ENCODE measurements around the gene C1orf216.
"Not testable (repeated sequence)": the region's sequence is repeated elsewhere in the genome, so short reads cannot be mapped to it uniquely, and the experiment has no call there.

Gene C1orf216, protein sequence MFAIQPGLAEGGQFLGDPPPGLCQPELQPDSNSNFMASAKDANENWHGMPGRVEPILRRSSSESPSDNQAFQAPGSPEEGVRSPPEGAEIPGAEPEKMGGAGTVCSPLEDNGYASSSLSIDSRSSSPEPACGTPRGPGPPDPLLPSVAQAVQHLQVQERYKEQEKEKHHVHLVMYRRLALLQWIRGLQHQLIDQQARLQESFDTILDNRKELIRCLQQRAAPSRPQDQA

DNA sequence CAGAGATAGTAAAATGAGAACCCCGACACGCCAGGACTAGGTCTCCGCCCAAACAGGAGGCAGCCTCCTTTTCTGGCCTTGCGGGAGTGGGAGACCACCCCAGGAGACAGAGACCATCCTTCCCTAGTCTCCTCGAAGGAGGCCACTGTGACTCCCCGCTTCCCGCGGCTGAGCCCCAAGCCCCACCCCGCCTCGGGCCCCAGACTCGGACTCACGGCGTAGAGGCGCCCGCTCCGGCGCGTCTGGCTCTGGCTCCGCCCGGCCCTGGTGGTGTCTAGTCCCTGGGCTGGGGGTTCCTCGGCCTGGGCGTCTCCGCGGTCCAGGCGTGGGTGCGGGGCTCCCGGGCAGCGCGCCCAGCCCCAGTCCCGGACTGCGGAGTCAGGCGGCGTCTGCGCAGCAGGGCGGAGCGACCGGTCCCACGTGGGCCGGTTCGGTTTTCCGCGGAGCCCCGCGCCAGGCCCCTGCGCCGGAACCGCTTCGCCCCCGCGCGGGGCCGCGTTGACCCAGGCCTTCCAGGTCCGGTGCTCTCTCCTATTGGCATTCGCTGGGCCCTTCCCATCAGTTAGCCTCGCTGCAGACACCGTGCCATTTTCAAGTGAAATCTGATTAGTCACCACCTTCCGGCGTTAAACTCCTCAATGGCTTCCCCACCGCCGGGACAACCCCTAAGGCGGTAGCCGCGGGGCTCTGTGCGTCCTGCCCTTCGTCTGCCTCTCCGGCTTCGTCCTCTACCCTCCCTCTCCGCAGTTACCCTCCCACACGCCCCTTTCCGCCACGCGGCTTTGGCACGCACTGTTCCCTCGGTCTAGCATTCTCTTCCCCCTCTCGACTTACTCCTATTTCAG lies at the start of gene C1orf216:
C1orf216 (minus strand) TSS at position 393 of the 845 bp plus-strand sequence. CDS start 2,563 bp downstream, outside the sequence.
- DNase-seq = peak; percentile 90
- in situ Hi-C loops (cut with MboI; ENCODE audit: low pct_unique_long_range_greater_than_20kb, low sequenced_read_pairs) = loop anchor here (10.0 kb wide), 1 partner anchor 154 kb away; no protein-coding TSS in a partner anchor

DNA sequence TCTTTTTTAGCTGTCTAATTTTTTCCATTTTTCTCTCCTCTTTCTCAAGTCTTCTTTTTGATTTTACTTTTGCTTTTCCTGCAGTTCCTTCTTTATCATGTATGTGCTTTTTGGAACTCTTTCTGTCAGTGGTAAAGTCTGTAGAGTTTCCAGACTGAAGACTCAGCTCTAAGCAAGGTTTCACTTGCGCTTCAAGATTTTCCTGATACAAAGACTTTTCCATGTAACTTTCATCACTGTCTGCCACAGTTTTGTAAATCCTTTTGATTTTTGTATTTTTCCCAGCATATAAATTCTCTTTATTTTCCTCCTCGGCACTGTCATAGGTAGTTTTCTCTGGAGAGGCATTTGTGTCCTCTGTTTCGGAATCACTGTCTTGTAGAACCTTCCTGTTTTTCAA lies 45.6 kb upstream of the C1orf216 start:
- DNase-seq = no peak
- in situ Hi-C loops (cut with MboI; ENCODE audit: low pct_unique_long_range_greater_than_20kb, low sequenced_read_pairs) = no loop called here

DNA sequence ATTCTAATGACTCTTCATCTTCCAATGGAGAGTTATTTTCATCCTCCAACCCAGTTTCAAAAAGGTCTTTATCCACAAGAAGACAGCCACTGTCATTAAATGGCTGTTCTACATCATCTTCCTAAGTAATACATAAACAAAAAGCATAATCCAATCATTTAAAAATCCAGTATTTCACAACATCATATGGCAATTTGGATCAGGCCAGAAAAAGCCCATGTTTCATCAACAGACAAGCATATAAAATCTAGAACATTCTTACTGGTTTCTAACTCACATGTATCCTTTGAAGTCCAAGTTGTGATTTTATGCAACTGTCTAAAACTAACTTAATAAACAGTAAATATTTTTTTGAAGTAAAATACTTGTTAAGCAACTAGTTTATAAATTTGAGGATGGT lies 44.5 kb upstream of the C1orf216 start:
- in situ Hi-C loops (cut with MboI; ENCODE audit: low pct_unique_long_range_greater_than_20kb, low sequenced_read_pairs) = no loop called here
- DNase-seq = no peak

DNA sequence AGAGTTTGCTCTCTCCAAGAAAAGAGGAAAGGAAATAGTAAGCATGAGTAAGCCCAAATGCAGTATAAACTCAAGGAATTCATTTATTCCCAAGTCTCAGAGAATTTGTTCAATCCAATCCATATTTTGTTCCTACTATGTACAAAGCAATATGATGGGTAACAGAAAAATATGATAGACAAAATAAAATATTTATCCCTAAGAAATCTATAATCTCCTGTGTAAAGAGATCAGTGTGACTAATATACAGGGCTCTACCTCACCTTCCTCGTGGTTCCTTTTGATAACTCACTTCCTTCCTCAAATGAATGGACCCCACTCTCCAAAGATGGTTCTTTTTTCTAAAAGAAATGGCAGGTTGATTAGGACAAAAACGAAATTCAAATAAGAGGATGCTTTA lies 43.5 kb upstream of the C1orf216 start:
- DNase-seq = peak; percentile 8
- in situ Hi-C loops (cut with MboI; ENCODE audit: low pct_unique_long_range_greater_than_20kb, low sequenced_read_pairs) = no loop called here

DNA sequence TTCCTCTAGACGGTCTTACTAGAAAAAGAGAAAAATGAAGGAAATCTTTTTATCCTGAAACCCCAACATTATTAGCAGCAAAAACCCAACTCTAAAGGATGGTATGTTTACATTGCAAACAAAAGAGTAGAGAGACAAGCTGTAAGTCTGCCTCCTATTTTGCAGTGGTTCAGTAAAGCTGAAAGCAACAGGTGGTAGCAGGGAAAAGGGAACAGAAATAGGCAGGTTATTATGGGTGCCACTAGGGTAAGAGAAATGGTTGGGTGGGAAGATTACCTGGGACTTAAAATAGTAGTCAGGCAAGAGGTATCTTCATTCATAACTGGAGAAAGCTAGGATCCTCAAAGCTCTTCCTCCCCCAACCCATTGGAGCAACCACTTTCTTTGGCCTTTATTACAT lies 37.4 kb upstream of the C1orf216 start:
- in situ Hi-C loops (cut with MboI; ENCODE audit: low pct_unique_long_range_greater_than_20kb, low sequenced_read_pairs) = no loop called here
- no peak for DNase-seq

DNA sequence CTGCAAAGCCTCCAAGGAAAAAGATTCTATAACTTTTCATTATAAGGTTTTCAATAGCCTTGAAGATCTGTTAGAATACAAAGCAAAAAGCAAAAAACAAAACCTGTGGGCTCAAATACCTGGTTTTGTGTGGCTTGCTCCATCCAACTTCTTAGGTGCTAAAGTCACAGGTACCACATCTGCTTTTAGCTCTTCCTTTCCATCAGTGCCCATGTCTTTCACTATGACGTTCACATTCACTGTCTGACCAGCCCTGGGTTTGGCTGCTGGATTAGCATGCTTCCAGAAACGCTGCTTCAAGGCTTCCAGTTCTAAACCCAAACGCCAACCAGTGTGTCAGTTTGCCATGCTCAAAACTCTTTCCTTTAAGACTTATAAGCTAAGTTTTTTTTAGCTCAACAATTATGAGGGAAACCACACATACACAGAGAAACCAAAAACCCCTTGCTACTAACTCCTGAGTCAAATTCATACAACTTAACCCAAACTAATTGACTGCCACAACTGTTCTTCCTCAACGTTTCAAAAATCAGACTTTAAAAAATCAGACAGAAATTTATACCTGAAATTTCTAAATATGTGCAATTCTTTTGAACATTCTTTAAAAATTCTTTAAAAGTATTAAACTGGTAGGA lies 35.1 kb upstream of the C1orf216 start:
- DNase-seq = no peak
- in situ Hi-C loops (cut with MboI; ENCODE audit: low pct_unique_long_range_greater_than_20kb, low sequenced_read_pairs) = no loop called here

DNA sequence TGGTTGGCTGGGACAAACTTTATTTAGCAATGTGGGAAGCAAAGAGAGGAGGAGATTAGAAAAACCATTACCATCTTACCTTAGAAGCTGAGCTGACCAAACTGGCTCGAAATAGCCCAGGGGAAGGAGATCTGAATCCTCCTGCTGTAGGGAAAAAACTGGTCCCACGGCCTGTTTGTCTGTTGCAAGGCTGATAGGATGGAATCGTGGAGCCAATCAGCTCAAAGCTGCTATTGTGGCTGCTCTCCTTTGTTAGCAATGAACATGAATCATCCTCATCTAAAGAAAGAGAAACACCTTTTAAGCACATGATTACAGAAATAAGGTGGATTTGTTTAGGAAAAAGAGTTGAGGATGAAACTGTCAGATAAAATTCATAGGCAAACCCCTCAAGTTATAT lies 29.6 kb upstream of the C1orf216 start:
- no peak for DNase-seq
- in situ Hi-C loops (cut with MboI; ENCODE audit: low pct_unique_long_range_greater_than_20kb, low sequenced_read_pairs) = no loop called here

DNA sequence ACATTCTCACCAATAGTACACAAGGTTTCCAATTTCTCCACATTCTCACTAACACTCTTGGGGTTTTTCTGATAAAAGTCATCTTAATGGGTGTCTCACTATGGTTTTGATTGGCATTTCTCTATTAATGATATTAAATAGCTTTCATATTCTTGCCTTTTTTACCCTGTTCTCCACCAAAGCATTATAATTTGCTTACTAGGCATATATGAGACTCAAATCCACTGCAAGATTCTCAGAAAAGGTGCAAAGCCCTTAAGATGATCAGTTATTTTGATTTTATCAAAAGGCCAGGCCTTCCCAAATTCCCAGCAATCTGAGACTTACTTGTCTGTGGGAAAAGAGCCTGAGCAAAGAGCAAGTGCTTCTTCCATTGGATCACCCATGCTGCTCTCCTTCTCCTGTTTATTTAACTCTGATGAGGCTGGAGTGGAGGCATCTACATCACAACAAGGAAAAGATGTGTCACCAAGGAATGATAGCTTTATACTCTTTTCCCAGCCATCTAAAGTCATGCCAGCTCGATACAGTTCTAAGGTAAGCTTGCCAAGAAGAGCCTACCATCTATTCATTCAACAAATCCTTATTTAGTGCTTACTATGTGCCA lies 26.5 kb upstream of the C1orf216 start:
- in situ Hi-C loops (cut with MboI; ENCODE audit: low pct_unique_long_range_greater_than_20kb, low sequenced_read_pairs) = no loop called here
- DNase-seq = no peak

DNA sequence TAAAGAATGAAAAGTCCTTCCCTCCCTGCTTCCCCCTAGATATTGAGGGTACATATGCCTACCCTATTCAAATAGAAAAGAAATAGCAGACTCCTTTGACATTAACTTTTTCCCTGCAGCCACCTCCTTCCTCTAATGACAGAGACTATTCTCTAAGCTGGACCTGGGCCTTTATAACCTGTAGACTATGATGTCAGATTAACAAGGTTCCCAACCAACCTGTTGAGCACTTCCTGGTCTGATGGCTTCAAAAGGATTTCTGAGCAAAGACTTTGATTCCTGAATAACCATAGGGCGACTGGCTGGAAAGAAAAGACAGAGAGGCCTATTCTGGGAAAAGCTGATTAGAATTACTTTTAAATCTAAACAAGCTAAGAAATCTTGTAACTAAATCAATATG lies 18.4 kb upstream of the C1orf216 start:
- in situ Hi-C loops (cut with MboI; ENCODE audit: low pct_unique_long_range_greater_than_20kb, low sequenced_read_pairs) = no loop called here
- no peak for DNase-seq

DNA sequence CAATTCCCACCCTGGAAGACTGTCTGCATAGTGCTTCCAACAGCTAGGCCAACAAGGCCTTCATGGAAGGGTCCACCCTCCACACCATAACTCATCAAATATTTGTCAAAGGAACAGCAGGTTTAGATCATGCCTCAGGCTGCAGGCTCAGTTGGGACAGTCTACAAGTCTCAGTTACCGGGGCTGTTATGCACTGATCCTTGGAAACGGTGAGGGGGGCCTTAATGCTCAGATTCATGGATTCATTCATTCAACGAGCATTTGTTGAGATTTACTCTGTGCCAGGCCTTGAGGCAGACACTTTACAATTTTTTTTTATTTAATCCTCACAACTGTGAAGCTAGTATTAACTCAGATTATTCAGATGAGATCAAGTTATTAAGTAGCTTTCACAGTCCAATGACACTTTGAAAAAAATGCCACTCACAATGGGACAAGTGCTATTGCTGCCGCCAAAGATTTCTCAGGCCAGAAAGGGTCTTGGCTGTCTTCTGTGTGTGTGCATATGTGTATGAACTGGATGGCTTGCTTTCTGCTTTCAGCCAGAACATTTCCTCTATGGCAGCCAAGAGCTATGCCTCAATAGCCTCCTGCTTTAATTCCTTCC lies 8.9 kb upstream of the C1orf216 start:
- in situ Hi-C loops (cut with MboI; ENCODE audit: low pct_unique_long_range_greater_than_20kb, low sequenced_read_pairs) = no loop called here
- no peak for DNase-seq

DNA sequence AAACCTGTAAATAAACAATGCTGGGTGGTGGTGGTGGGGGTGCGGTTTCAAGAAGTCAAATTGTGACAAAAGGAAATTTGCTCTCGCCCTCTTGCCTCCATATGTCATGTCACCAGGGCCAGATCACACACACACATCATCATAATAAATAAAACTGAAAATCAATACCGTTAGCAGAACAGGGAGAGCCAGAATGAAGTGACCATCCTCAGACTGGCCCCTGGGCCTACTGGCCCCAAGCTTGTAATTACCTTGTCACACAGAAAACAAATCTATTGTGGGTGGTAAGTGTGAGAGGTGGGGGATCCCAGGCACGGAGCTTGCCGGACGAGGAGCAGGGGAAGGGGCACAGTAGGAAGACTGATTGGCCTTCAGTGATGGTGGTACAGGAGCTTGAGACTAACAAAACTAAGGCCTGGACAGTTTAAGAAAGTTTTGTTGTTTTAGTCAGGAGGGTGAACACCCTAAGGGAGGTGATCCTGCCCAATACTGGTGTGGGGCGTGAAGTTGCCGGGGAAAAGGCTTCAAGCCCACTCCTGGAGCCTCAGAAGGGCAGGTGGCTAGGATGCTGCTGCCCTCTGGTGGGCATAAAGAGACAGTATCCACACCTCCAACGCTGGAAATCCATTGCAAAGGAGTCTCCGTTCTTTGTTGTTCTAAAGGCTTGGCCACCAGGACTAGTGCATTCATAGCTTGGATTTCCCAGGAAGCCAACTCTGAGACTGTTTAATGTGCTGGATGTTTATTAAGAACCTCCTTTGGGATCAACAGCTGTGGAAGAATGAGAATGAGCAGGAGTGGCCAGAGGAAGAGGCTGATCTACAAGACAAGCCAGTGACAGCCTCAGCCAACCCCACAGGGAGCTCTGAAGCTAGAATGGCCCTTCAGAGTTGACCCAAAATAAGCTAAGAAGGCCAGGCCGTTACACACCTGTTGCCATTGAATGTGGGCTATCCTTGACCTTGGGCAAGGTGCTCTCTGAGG lies 8.1 kb upstream of the C1orf216 start:
- in situ Hi-C loops (cut with MboI; ENCODE audit: low pct_unique_long_range_greater_than_20kb, low sequenced_read_pairs) = no loop called here
- DNase-seq = peak; percentile 62

DNA sequence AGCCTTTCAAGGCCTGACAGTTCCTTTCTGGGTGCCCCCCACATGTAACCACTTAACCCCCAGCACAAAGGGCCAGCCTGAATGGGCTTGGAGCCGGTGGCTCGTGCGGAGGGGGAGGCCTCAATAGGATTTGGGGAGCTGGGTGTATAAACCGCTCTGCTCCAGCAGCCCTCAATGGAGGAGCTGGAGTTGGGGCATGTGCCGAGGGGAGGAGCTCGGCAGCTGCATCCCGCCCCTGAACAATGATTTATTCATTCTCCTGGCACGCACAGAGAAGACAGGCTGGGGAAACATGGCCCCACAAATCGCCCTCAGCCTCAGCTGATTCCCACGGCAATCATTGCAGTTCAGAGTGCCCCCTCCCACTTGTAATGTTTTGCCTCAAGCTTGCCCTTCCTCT lies 6.9 kb upstream of the C1orf216 start:
- in situ Hi-C loops (cut with MboI; ENCODE audit: low pct_unique_long_range_greater_than_20kb, low sequenced_read_pairs) = no loop called here
- no peak for DNase-seq

DNA sequence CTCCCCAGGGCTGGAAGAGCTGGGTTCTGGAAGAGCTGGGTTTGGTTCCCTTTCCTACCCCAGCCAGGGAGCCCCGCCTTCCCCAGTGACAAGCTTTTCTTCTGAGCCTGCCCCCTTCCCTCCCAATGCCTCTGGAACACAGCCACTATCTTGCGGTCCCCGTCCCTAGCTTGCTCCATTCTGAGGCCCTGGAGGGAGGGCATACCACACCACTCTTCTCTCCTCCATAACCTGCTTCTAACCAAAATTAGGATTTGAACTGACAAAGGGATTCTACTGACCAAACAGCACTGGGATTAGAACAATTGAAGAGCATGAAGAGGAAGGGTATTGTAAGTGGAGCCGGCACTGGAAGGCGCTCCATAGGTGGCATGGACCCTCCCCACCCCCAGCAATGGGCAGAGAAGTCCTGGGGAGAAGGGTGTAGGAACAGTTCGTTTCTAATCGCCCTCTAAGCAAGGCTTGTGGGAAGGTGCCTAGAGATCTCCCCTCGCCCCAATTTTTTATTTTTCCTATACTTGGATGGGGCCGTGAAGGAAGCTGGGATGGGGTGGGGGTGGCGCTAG lies 690 bp downstream of the C1orf216 start:
- DNase-seq = peak; percentile 78
- in situ Hi-C loops (cut with MboI; ENCODE audit: low pct_unique_long_range_greater_than_20kb, low sequenced_read_pairs) = loop anchor here (10.0 kb wide), 1 partner anchor 153 kb away; no protein-coding TSS in a partner anchor

DNA sequence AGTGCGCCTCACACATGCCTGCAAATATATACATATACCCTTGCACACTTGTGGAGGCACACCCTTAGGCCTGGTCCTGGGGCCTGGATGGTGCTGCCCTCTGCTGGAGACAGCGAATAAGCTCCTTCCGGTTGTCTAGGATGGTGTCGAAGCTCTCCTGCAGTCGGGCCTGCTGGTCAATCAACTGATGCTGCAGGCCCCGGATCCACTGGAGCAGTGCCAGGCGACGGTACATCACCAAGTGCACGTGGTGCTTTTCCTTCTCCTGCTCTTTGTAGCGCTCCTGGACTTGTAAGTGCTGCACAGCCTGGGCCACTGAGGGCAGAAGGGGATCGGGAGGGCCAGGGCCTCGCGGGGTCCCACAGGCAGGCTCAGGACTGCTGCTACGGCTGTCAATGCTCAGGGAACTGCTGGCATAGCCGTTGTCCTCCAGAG lies 3.1 kb downstream of the C1orf216 start:
- in situ Hi-C loops (cut with MboI; ENCODE audit: low pct_unique_long_range_greater_than_20kb, low sequenced_read_pairs) = loop anchor here (10.0 kb wide), 1 partner anchor 151 kb away; no protein-coding TSS in a partner anchor
- DNase-seq = peak; percentile 78

DNA sequence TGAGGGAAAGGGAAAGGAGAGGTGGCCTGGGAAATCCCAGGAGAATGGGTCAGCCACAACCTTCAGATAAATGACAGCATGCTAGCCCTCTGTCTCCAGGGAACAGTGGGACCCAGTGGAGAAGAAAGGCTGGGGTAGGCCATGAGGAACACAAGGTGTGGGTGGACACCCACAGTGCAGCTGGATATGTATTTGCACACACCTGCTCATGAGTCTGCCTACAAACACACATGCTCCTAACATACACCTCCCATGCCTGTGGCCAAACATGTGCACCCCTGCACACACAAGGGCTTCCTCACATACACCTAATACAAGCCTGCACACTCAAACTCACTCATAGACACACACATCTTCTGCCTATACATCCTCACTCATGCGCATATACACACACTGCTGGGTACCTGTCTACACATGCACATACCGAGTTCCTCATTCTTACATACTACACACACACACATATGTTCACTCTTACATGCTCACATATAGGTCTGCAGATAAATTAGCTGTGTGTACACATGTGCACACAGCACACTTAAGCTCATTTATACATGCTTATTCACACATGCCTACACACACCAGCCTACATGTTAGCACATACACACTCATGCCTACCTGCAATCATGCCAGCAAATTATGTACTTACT lies 3.6 kb downstream of the C1orf216 start:
- in situ Hi-C loops (cut with MboI; ENCODE audit: low pct_unique_long_range_greater_than_20kb, low sequenced_read_pairs) = loop anchor here (10.0 kb wide), 1 partner anchor 150 kb away; no protein-coding TSS in a partner anchor
- DNase-seq = no peak

DNA sequence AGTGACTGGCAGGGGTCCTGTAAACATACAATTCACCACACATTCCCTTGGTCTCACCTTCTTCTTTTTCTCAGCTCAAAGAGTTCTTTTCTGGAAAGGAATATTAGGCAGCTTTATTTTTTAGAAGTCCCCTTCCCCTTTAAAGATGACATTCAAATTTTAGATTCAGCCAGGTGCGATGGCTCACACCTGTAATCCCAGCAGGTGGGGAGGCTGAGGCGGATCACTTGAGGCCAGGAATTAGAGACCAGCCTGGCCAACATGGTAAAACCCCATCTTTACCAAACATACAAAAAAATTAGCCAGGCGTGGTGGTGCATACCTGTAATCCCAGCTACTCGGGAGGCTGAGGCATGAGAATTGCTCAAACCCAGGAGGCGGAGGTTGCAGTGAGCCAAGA lies 7.6 kb downstream of the C1orf216 start:
- in situ Hi-C loops (cut with MboI; ENCODE audit: low pct_unique_long_range_greater_than_20kb, low sequenced_read_pairs) = loop anchor here (10.0 kb wide), 1 partner anchor 146 kb away; no protein-coding TSS in a partner anchor

DNA sequence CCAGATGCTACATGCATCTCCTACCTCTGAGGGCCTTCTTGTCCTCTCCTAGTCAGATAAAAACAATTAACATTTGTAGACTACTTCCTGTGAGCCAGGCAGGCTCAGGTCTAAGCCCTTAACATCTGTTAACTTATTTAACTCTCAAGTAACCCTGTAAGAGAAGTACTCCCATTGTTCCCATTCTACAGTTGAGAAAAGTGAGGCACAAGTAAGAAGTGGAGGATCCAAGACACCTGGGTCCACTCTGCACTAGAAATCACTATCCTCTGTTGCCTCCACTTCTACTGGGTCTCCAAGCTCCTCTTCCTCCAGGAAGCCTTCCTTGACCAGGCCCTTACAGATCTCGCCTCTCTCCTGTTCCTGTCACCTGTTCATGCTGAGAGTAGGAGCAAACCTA lies 9.7 kb downstream of the C1orf216 start:
- no peak for DNase-seq
- in situ Hi-C loops (cut with MboI; ENCODE audit: low pct_unique_long_range_greater_than_20kb, low sequenced_read_pairs) = no loop called here

More for the DNA sequence above, 7.6 kb downstream of the C1orf216 start:
- not testable (repeated sequence) for DNase-seq
